HL-60/S4 treated with retinoic acid at 250 ng/mL for 4 days and 3 days (cell line): ENCODE data around the gene SCYGR5.
"Not testable (repeated sequence)": the region's sequence is repeated elsewhere in the genome, so short reads cannot be mapped to it uniquely, and the experiment has no call there.

Experiments
- in situ Hi-C: fragments of 300-500 bp; cut with MboI; formaldehyde crosslinking; loops from 2 replicates; pipeline ENCODE4 v1.7.0; 2022; ENCODE audit warnings: low sequenced_read_pairs

The SCYGR5 gene

DNA sequence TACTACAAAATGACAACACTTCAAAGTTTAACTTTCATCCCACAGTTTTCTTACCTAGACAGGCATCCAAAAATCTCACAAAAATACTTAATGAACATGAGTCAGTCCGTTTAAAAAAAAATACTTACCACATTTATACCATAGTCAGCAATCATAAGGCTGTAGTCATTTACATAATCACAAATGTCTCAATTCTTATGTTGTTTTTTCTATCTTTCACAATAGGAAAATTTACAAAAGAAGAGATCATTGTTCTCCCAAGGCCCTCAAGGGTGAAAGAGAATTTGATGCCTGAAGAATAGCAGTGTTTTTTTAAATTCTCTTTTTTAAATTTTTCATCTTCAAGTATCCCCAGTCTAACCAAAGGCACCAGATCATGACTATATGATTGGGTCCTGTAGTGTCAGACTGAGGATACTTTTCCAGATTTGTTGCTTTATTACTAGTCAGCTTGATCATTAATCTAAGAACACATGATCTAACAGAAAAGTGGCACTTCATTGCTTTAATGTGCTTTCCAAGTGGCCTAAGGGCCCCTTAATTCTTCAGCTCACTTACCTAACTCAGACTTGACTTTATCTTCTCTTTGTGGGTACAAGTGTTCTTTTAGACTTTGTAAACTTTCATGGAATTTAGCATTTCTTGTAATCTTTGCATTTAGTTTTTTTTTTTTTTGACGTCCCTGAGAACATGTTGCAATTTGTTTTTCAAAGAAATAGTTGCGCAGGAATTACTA, 4.7 kb downstream of the SCYGR5 start:
- in situ Hi-C loops: no loop called here

DNA sequence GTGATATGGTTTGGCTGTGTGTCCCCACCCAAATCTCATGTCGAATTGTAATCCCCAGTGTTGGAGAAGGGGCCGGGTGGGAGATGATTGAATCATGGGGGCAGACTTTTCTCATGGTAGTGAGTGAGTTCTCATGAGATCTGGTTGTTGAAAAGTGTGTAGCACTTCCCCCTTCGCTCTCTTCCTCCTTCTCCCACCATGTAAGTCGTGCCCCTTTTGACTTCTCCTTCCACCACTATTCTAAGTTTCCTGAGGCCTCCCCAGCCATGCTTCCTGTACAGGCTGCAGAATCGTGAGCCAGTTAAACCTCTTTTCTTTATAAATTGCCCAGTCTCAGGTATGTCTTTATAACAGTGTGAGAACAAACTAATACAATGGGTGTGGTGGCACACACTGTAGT, 7.0 kb downstream of the SCYGR5 start:
- in situ Hi-C loops: not testable (repeated sequence)

DNA sequence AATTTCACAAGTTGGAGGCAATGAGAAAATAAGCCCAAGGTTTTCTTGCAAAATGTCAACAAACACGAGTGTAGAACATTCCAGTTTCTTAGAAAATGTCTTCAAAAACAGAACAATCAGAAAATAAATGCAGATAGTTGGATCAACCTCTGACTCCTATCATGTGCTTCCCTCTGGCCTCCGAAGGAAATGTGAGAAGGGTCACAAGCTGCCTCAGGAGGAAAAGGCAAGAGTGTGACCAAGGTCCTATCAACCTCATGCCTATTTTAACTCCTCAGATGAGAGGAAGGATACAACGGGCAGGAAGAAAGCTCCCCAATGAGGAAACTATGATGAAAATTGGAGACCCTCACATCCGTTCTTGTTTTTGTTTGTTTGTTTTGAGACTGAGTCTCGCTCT, 7.9 kb downstream of the SCYGR5 start:
- in situ Hi-C loops: no loop called here

DNA sequence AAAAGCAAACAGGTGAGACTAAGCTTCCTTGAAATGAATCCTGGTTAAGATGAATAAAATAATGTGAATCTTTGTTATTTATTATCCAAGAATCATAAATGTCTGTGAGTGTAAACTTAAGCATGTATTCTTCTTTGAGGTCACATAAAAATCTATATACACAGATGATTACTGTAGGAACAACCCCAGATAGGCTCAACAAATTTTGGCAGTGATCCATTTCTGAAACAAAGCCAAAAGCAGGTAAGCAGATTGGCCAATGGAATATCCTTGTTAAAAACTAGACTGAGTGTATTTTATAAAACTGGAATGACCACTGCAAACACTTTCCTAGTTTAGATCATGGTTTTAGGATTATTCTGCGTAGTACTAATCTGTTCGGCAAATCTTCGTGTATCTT, 11.3 kb downstream of the SCYGR5 start:
- in situ Hi-C loops: no loop called here

DNA sequence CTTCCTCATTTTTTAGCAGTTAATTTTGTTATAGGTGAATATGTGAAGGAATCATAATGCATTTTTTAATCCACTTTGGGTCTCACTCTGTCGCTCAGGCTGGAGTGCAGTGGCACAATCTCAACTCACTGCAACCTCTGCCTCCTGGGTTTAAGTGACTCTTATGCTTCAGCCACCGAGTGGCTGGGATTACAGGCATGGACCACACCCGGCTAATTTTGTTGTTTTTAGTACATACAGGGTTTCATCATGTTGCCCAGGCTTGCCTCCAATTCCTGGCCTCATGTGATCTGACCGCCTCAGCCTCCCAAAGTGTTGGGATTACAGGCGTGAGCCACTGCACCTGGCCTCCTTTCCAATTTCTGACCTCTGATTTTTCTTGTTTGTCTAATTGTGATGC, 17.7 kb downstream of the SCYGR5 start:
- in situ Hi-C loops: no loop called here

DNA sequence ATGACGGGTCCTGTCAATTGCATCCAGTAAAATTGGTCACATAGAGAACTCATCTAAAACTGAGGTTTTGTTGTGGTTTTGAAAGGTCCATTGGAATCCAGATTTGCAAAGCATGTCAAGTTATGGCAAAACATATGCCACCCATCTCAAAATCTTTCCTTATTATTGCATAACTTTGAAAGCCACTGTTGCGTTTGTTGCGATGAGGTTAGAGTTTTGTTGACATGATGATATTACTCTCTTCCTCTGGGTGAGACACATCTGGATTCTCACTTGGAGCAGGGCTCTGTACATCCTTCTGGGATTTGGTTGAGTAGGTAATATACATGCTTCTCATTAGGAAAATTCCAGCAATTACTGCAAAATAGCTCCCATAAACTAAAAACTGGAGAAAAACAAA, 20.6 kb downstream of the SCYGR5 start:
- in situ Hi-C loops: no loop called here

DNA sequence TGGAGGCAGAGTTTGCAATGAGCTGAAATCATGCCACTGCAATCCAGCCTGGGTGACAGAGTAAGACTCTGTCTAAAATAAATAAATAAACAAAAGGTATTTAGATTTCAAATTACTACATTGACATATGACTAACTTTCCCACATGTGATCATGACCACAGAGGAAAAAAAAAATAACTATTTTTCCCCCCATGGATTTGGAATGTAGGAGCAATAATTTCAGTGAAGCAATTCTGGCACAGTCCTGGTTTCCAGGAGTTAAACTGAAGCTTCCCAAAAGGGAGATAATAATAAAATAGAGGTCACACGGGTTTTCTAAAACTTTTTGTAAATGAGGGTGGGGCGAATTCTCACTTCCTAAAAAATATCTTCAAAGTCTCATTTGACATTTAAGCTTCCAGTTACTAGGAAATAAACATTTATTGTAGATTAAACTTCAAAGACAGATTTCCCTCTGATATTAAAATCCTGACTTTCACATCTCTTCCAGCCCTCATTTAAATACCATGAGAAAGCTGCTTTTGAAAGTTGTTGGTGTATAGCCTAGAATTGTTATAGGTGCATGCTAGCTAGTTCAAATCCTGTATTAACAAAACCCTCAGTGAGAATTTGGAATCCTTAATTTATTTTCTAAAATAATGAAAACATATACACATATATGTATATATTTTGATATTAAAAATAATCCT, 30.5 kb downstream of the SCYGR5 start:
- in situ Hi-C loops: no loop called here

DNA sequence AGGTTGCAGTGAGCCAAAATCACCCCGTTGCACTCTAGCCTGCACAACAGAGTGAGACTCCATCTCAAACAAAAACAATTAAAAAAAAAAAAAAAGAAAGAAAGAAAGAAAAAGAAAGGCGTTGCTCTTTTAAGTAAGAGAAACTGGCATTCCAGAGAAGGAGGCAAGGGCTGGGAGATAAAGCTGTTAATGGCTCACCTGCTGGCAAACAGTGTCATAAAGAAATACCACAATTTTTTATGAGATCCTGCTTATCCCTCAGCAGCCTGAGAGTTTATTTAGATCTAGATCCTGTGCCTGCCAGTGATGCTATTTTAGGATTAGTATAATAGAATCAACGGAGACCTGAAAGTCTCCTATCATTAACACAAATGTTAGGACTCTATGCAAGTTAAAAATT, 35.0 kb downstream of the SCYGR5 start:
- in situ Hi-C loops: no loop called here

DNA sequence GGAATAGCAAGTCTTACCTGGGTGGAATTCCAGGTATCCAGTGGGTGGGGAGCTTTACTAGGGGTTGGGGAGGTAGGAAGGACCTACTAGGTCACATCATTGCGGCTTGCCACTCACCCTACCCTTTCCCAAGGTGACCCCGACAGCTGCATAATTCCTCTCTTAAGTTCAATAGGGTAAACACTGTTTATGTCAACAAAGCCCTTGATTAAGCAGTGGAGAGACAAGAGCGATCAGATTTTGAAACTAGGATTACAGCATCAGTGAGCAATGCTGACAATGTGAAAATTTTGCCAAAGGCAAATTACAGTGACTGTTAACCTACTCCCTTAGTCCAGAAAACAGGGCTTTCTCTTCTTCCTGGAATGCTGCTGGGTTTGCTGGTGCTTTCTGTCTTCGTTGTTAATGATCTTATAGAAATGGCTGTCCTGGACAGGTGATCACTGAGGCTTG, 36.7 kb downstream of the SCYGR5 start:
- in situ Hi-C loops: no loop called here

DNA sequence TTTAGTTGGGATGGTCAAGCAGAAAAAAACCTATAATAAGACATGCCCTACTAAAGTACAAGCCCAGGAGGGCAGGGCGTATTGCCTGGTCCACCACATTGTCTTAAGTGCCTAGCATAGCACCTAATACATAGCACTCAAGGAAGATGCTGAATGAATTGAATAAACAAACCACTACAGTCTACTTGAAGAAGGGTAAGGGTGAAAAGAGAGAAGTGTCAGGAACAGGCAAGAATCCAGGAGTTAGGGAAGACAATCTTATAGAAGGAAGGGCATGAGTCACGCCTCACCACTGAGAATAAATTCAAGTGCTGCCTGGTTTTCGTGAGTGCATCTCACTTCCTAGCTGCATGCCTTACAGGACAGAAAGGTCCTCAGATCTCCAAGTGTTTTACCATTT, 37.4 kb downstream of the SCYGR5 start:
- in situ Hi-C loops: no loop called here

DNA sequence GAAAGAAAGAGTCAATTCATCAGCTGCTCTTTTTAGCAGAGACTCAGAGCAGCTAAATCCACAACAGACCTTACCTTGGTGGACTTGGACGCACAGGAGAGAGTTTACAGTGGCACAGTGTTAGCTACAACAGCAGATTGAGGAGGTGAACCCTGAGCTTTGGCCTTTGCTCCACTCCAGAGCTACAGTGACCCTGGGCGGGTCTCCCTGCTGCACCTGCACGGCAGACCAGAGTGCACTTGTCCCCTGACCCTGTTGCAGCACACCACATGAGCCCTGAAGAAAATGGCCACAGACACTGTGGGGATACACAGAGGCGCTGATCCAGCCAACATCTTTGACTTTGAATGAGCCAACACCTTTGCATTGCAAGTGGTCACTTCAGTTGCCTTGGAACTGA, 40.3 kb downstream of the SCYGR5 start:
- in situ Hi-C loops: no loop called here

DNA sequence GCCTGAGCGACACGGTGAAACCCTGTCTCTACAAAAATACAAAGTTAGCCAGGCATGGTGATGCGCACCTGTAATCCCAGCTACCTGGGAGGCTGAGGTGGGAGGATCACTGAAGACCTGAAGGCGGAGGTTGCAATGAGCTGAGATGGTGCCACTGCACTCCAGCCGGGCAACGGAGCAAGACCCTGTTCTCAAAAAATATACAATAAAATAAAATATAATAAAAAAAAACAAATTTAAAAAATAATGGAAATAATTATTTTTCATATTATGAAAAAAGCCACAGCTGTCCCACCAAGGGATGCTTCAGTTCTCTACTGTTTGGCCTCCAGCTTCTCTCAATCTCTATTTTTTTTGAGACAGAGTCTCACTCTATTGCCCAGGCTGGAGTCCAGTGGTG, 40.8 kb downstream of the SCYGR5 start:
- in situ Hi-C loops: no loop called here

DNA sequence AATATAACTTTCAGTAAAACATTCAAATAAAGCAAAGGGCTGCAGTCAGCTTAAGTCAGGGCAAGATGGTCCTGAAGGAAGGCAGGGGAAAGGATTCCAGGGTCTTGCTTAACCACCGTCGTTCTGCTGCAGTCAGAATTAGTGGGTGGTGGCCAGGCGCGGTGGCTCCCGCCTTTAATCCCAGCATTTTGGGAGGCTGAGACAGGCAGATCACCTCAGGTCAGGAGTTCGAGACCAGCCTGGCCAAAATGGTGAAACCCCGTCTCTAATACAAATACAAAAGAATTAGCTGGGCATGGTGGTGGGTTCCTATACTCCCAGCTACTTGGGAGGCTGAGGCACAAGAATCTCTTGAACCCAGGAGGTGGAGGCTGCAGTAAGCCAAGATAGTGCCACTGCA, 44.4 kb downstream of the SCYGR5 start:
- in situ Hi-C loops: no loop called here

DNA sequence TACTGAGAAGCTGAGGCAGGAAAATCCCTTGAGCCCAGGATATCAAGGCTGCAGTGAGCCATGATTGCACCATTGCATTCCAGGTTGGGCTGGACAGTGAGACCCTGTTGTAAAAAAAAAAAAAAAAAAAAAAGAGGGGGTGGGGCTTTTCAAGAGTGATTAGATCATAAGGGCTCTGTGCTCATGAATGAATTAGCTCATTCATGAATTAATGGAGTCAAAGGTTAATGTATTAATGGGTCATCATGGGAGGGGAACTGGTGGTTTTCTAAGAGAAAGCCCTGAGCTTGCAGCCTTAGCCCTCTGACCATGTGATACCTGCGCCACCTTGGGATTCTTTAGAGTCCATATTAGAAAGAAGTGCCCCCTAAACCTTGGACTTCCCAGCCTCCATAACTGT, 46.7 kb downstream of the SCYGR5 start:
- in situ Hi-C loops: no loop called here

DNA sequence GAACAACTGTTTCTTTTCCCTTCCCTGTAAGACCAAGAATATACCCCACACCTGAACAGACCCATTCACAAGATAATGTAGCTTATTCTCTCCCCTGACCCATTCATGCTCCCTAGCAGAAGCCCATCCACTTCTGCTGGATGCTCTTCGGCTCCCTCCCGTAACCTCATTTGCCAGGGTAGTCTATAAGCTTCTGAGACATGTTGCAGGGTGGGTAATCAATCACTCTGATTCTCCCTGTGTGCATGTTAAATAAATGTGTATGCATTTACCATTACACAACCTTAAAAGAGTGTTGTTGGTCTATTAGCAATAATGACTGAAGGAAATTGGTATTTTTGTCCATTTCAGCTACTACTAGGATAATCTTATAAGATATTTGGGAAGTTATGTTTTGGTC, 49.9 kb downstream of the SCYGR5 start:
- in situ Hi-C loops: no loop called here
